Caco-2 (cell line): ENCODE results near the gene HADHA. TPM values are rescaled to one million over a fixed set of nuclear protein-coding genes. Genes with fewer than 3 reads are reported as not detected.

Experiments
- BruUV-seq: library from RNA; stranded (reverse); fragments of 400-500 nt; replicated peaks from 2 replicates; lab custom pipeline; 2021; lab: Mats Ljungman, UMichigan
- CTCF ChIA-PET: fragments of 300-600 bp; sonication (Branson Sonifier 250); formaldehyde crosslinking; loops from one replicate; lab custom pipeline; 2022; ENCODE audit warnings: antibody characterized with exemption; lab: Charles Lee
- POLR2A ChIA-PET: fragments of 300-600 bp; sonication (Branson Sonifier 250); formaldehyde crosslinking; loops from one replicate; lab custom pipeline; 2022; ENCODE audit warnings: antibody characterized with exemption; lab: Charles Lee
- DNase-seq, 2 experiments: peaks; one replicate each; pipeline versions ENCODE4 v3.0.0 to v3.0.0-alpha.2; 2020 to 2022
- H3K27me3 ChIP-seq: replicated peaks from 2 replicates; pipeline ENCODE4 v1.6.0; 2011; ENCODE audit warnings: low read length; ENCODE audit not compliant: control insufficient read depth, insufficient read depth
- H3K36me3 ChIP-seq: 2 replicates; pipeline ENCODE4 v1.5.1; 2011; ENCODE audit warnings: low read length; ENCODE audit not compliant: control insufficient read depth, insufficient read depth
- H3K4me1 ChIP-seq: fragments of 250-450 bp; sonication (Bioruptor Pico); 2 replicates; pipeline ENCODE4 v1.5.1; 2020; ENCODE audit warnings: mild to moderate bottlenecking
- H3K4me3 ChIP-seq: 2 replicates; pipeline ENCODE4 v1.5.1; 2011; ENCODE audit warnings: low read depth, mild to moderate bottlenecking, control low read depth, low read length
- H3K9me3 ChIP-seq: fragments of 250-450 bp; sonication (Bioruptor Pico); 2 replicates; pipeline ENCODE4 v1.5.1; 2020; ENCODE audit warnings: mild to moderate bottlenecking, moderate library complexity
- H3K27ac Mint-ChIP-seq: one replicate; pipeline ENCODE4 v1.8.0; 2022; ENCODE audit warnings: mixed read lengths; ENCODE audit not compliant: unreplicated experiment
- H3K27me3 Mint-ChIP-seq: one replicate; pipeline ENCODE4 v1.8.0; 2022; ENCODE audit warnings: mixed read lengths; ENCODE audit not compliant: insufficient read depth, unreplicated experiment
- H3K36me3 Mint-ChIP-seq: one replicate; pipeline ENCODE4 v1.8.0; 2022; ENCODE audit warnings: mild to moderate bottlenecking, mixed read lengths; ENCODE audit not compliant: insufficient read depth, unreplicated experiment
- H3K4me1 Mint-ChIP-seq: one replicate; pipeline ENCODE4 v1.8.0; 2022; ENCODE audit warnings: low read depth, mixed read lengths; ENCODE audit not compliant: unreplicated experiment
- H3K4me3 Mint-ChIP-seq: one replicate; pipeline ENCODE4 v1.8.0; 2022; ENCODE audit warnings: mild to moderate bottlenecking, moderate library complexity, mixed read lengths; ENCODE audit not compliant: unreplicated experiment
- H3K9me3 Mint-ChIP-seq: one replicate; pipeline ENCODE4 v1.8.0; 2022; ENCODE audit warnings: mixed read lengths; ENCODE audit not compliant: unreplicated experiment
- intact Hi-C: fragments of 100-400 bp; cut with micrococcal nuclease; formaldehyde crosslinking; loops from one replicate; pipeline ENCODE4 v1.10.0; 2022; ENCODE audit not compliant: unreplicated experiment
- total RNA-seq: library from RNA; stranded (reverse); gene quantifications from 2 replicates; pipeline ENCODE4 v1.2.3, GENCODE V29; 2022
- TF ChIP-seq, protein P1 (sequence below), 2 experiments: fragments of 200-600 bp in 1 of 2; IDR thresholded peaks; 1 replicate in 1 of 2; 2 replicates in 1 of 2; pipeline versions ENCODE4 v1.5.1 to v1.8.0; 2011 to 2022; ENCODE audit warnings: antibody characterized with exemption in 1 of 2, control low read depth in 1 of 2, inconsistent platforms in 1 of 2, low read depth in 1 of 2, low read length in 1 of 2, mild to moderate bottlenecking in 1 of 2, moderate library complexity in 1 of 2; ENCODE audit not compliant: insufficient read depth in 1 of 2, severe bottlenecking in 1 of 2, unreplicated experiment in 1 of 2

Gene HADHA
- total RNA-seq, 1 experiment from 2014 or later, result 143 TPM

DNA sequence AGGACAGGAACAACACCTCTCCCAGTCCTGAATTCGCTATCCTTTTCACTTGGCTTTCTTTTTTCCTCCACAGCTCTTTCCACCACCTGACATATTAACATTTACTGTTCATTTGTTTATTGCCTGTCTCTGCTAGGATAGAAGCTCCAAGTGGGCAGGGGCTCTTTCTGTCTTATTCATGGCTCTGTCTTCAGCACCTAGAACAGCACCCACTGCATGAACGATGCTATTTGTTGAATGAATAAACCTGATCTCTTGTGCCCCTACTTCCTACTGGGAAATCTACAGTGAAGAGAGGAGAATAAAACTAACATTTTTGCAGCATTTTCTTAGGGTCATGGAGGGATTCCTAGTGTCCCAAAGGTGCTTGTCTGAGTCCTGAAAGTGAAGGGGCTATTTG is 95.9 kb downstream of the HADHA start:
- TF ChIP-seq, protein P1, sequence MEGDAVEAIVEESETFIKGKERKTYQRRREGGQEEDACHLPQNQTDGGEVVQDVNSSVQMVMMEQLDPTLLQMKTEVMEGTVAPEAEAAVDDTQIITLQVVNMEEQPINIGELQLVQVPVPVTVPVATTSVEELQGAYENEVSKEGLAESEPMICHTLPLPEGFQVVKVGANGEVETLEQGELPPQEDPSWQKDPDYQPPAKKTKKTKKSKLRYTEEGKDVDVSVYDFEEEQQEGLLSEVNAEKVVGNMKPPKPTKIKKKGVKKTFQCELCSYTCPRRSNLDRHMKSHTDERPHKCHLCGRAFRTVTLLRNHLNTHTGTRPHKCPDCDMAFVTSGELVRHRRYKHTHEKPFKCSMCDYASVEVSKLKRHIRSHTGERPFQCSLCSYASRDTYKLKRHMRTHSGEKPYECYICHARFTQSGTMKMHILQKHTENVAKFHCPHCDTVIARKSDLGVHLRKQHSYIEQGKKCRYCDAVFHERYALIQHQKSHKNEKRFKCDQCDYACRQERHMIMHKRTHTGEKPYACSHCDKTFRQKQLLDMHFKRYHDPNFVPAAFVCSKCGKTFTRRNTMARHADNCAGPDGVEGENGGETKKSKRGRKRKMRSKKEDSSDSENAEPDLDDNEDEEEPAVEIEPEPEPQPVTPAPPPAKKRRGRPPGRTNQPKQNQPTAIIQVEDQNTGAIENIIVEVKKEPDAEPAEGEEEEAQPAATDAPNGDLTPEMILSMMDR (IDR thresholded peaks at IDR 0.05; ENCODE audit: insufficient read depth in 1 of 2, low read depth in 1 of 2, low read length in 1 of 2, severe bottlenecking in 1 of 2, unreplicated experiment in 1 of 2), result no peak
- no peak overlapping the region for H3K27ac Mint-ChIP-seq
- H3K9me3 Mint-ChIP-seq, result no peaks in the 10 kb centered on the region
- peaks cover 8% of the 10 kb centered on the region for H3K27me3 Mint-ChIP-seq
- peaks cover 13% of the 10 kb centered on the region for H3K4me1 Mint-ChIP-seq
- H3K36me3 Mint-ChIP-seq, result peaks cover under 1% of the 10 kb centered on the region
- Histone ChIP-seq H3K27me3 (no peaks in the 10 kb centered on the region), H3K9me3 (no peaks in the 10 kb centered on the region), H3K4me3 (no peak overlapping the region), H3K4me1 (0 out of 2 replicates have a peak, but pooled peaks cover 9% of the 10 kb centered on the region), H3K36me3 (no peaks in the 10 kb centered on the region)
- BruUV-seq, result no TSS peak
- DNase-seq, result no peak
- CTCF ChIA-PET, result interaction anchor here (0.6 to 1.0 kb wide), 3 partner anchors 60 to 178 kb away, joined by 3 to 5 read pairs (median 4); no protein-coding TSS in a partner anchor
- intact Hi-C loops, result no loop called here
- POLR2A ChIA-PET, result no interaction called here
- no peak overlapping the region for H3K4me3 Mint-ChIP-seq

DNA sequence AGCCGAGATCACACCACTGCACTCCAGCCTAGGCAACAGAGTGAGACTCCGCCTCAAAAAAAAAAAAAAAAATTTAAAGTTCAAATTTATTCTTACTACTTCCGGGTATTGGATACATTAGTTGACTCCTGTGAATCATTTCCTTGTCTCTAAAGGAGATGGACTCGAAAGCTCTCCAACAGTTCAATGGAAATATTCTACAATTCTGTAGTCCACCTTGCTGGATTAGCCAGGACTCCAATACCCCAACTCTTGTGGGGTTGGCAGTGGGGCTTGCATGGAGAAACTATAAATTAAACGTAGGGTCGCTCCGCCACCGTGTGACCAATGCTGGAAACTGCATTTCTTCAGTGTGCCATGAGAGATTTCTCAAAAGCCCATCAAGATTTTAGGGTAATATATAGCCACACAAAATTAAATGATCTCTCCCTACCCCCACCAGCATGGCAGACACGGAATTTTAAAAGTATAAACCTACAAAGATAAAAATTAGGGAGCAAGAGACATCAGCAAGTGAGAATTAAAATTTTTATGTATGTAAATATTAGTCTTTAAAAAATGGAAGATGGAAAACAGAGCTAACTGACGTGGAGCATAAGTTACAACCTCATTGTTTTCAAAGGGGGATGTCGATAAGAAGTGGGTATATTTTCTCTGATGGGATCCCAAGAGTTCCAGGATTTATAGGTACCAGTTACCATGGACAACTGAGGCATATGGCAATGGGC is 99.3 kb downstream of the HADHA start:
- H3K9me3 ChIP-seq, result no peaks in the 10 kb centered on the region
- Mint-ChIP-seq H3K27me3 (peaks cover 3% of the 10 kb centered on the region), H3K36me3 (peaks cover 8% of the 10 kb centered on the region), H3K9me3 (no peaks in the 10 kb centered on the region), H3K27ac (no peak overlapping the region), H3K4me3 (no peak overlapping the region), H3K4me1 (peaks cover 18% of the 10 kb centered on the region)
- no peaks in the 10 kb centered on the region for H3K36me3 ChIP-seq
- H3K4me3 ChIP-seq, result no peak overlapping the region
- no TSS peak for BruUV-seq
- H3K27me3 ChIP-seq, result no peaks in the 10 kb centered on the region
- TF ChIP-seq, protein P1 (IDR thresholded peaks at IDR 0.05; ENCODE audit: insufficient read depth in 1 of 2, low read depth in 1 of 2, low read length in 1 of 2, severe bottlenecking in 1 of 2, unreplicated experiment in 1 of 2), result peak; percentile 73 to 87
- ChIA-PET CTCF (interaction anchor here (0.7 to 5.6 kb wide), 5 partner anchors 44 to 194 kb away, joined by 3 to 28 read pairs (median 4); no protein-coding TSS in a partner anchor), POLR2A (no interaction called here)
- 0 out of 2 replicates have a peak, but pooled peaks cover 11% of the 10 kb centered on the region for H3K4me1 ChIP-seq
- DNase-seq, result peak; percentile 70 to 77
- intact Hi-C loops, result loop anchor here (1.0 kb wide), 4 partner anchors 57 to 293 kb away; no protein-coding TSS in a partner anchor

DNA sequence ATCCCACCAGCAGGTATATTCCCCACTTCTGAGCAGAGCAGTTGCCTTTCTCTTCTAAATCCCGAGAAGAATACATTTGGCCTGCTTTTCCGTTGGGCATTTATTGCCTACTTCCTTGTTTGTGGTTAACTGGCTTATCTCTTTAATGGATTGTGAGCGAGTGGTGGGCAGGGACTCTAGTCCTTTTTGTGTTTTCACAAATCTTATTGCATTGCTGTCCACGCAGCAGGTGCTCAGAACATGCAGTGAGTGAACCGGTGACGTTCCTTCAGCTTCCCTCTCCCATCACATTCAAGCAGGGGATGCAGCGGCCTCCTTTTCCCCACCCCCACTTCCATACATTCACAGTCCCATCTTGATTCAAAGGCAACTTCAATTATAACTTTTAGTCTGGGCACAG is 100.4 kb downstream of the HADHA start:
- Histone ChIP-seq H3K4me3 (no peak overlapping the region), H3K36me3 (no peaks in the 10 kb centered on the region), H3K4me1 (0 out of 2 replicates have a peak, but pooled peaks cover 11% of the 10 kb centered on the region), H3K27me3 (no peaks in the 10 kb centered on the region), H3K9me3 (no peaks in the 10 kb centered on the region)
- ChIA-PET POLR2A (interaction anchor here (1.0 kb wide), 1 partner anchor 108 kb away, joined by 4 read pairs; no protein-coding TSS in a partner anchor), CTCF (interaction anchor here (0.6 to 5.6 kb wide), 4 partner anchors 56 to 194 kb away, joined by 3 to 28 read pairs (median 4); no protein-coding TSS in a partner anchor)
- intact Hi-C loops, result no loop called here
- no peak overlapping the region for H3K4me3 Mint-ChIP-seq
- H3K4me1 Mint-ChIP-seq, result peaks cover 18% of the 10 kb centered on the region
- H3K9me3 Mint-ChIP-seq, result no peaks in the 10 kb centered on the region
- no peaks in the 10 kb centered on the region for H3K27me3 Mint-ChIP-seq
- peak overlapping the region; percentile 57 for H3K27ac Mint-ChIP-seq
- peaks cover 17% of the 10 kb centered on the region for H3K36me3 Mint-ChIP-seq
- DNase-seq, result no peak
- TF ChIP-seq, protein P1 (IDR thresholded peaks at IDR 0.05; ENCODE audit: insufficient read depth in 1 of 2, low read depth in 1 of 2, low read length in 1 of 2, severe bottlenecking in 1 of 2, unreplicated experiment in 1 of 2), result no peak
- BruUV-seq, result no TSS peak
